HL-60 (cell line): Measurements from ENCODE around the gene SEPTIN10.

ENCODE experiments used
- DNase-seq, 2 experiments: peaks; one replicate each; pipeline ENCODE4 v3.0.0-alpha.2; 2010 to 2020; ENCODE audit warnings: low read depth in 1 of 2, low spot score in 1 of 2
- H3K27ac ChIP-seq: fragments of 250-450 bp; sonication (Bioruptor Pico); replicated peaks from 2 replicates; pipeline ENCODE4 v1.5.1; 2020; ENCODE audit warnings: mild to moderate bottlenecking, moderate library complexity
- H3K27me3 ChIP-seq: fragments of 250-450 bp; sonication (Bioruptor Pico); 2 replicates; pipeline ENCODE4 v1.5.1; 2021; ENCODE audit warnings: mild to moderate bottlenecking, moderate library complexity; ENCODE audit not compliant: insufficient read depth, poor library complexity, severe bottlenecking
- H3K4me3 ChIP-seq: replicated peaks from 2 replicates; pipeline ENCODE4 v1.5.1; 2011; ENCODE audit warnings: mild to moderate bottlenecking, control low read depth, low read length; ENCODE audit not compliant: insufficient read depth
- CTCF ChIP-seq: IDR thresholded peaks from one replicate; pipeline ENCODE4 v1.5.1; 2011; ENCODE audit warnings: low read length, control low read depth, inconsistent platforms; ENCODE audit not compliant: insufficient read depth
- GABPA ChIP-seq: IDR thresholded peaks from 2 replicates; pipeline ENCODE4 v1.6.1; 2012; ENCODE audit warnings: low read depth
- POLR2AphosphoS5 ChIP-seq: IDR thresholded peaks from 2 replicates; pipeline ENCODE4 v1.6.1; 2012; ENCODE audit warnings: low read depth
- REST ChIP-seq: IDR thresholded peaks from 2 replicates; pipeline ENCODE4 v1.6.1; 2012; ENCODE audit warnings: low read depth; ENCODE audit not compliant: insufficient replicate concordance
- SPI1 ChIP-seq: IDR thresholded peaks from 2 replicates; pipeline ENCODE4 v1.6.1; 2012; ENCODE audit warnings: low read depth, mild to moderate bottlenecking, borderline replicate concordance

SEPTIN10 gene

GRCh38 chr2:109545828-109546713 is 67.7 kb downstream of the SEPTIN10 start:
- Histone ChIP-seq H3K4me3 (no peak overlapping the region), H3K27me3 (peaks cover 3% of the 10 kb centered on the region), H3K27ac (no peak overlapping the region)
- TF ChIP-seq SPI1, result no peak
- TF ChIP-seq CTCF, result peak; percentile 86
- peak; percentile 21 to 57 for DNase-seq

- Histone ChIP-seq H3K27me3 (peaks cover 4% of the 10 kb centered on the region), H3K4me3 (no peak overlapping the region), H3K27ac (no peak overlapping the region)
- no peak for DNase-seq
- TF ChIP-seq GABPA (no peak), CTCF (no peak), POLR2AphosphoS5 (no peak), REST (no peak), SPI1 (no peak)
These were observed 71.4 kb downstream of the SEPTIN10 start for GRCh38 chr2:109542384-109542783.

GRCh38 chr2:109538546-109538945 is 75.2 kb downstream of the SEPTIN10 start:
- Histone ChIP-seq H3K27me3 (peaks cover 7% of the 10 kb centered on the region), H3K27ac (no peak overlapping the region), H3K4me3 (no peak overlapping the region)
- TF ChIP-seq POLR2AphosphoS5, result no peak
- TF ChIP-seq CTCF, result no peak
- no peak for TF ChIP-seq REST
- TF ChIP-seq SPI1, result no peak
- no peak for TF ChIP-seq GABPA
- DNase-seq, result no peak
